Neuronal stem cell (in vitro differentiated cells): Measurements from ENCODE around the gene RSBN1.

Source experiments
- DNase-seq: peaks from one replicate; pipeline ENCODE4 v3.0.0-alpha.2; 2013; ENCODE audit warnings: low spot score
- H2AFZ ChIP-seq: one replicate; pipeline ENCODE4 v1.6.1; 2013; ENCODE audit warnings: mild to moderate bottlenecking, low read length, inconsistent platforms
- H2AK5ac ChIP-seq: 2 replicates; pipeline ENCODE4 v1.6.1; 2013; ENCODE audit warnings: low read depth, mild to moderate bottlenecking, inconsistent platforms, low read length, moderate library complexity, mixed read lengths
- H2BK120ac ChIP-seq: 2 replicates; pipeline ENCODE4 v1.6.1; 2013; ENCODE audit warnings: low read depth, mild to moderate bottlenecking, inconsistent platforms, low read length, moderate library complexity, mixed read lengths
- H2BK12ac ChIP-seq: one replicate; pipeline ENCODE4 v1.6.1; 2013; ENCODE audit warnings: low read length, inconsistent platforms
- H2BK15ac ChIP-seq: 2 replicates; pipeline ENCODE4 v1.6.1; 2013; ENCODE audit warnings: mild to moderate bottlenecking, low read length, inconsistent platforms, mixed read lengths
- H2BK5ac ChIP-seq: one replicate; pipeline ENCODE4 v1.6.1; 2013; ENCODE audit warnings: inconsistent platforms, mild to moderate bottlenecking, low read length, moderate library complexity
- H3K14ac ChIP-seq: one replicate; pipeline ENCODE4 v1.6.1; 2013; ENCODE audit warnings: low read length, inconsistent platforms
- H3K18ac ChIP-seq: 2 replicates; pipeline ENCODE4 v1.6.1; 2013; ENCODE audit warnings: low read length, inconsistent platforms
- H3K23ac ChIP-seq: 2 replicates; pipeline ENCODE4 v1.6.1; 2013; ENCODE audit warnings: low read depth, mild to moderate bottlenecking, mixed read lengths, low read length, inconsistent platforms; ENCODE audit not compliant: poor library complexity
- H3K27ac ChIP-seq: replicated peaks from 3 replicates; pipeline ENCODE4 v1.5.1; 2013; ENCODE audit warnings: low read length, inconsistent platforms
- H3K27me3 ChIP-seq, 3 experiments: 2 replicates each; pipeline ENCODE4 v1.6.1; 2013; ENCODE audit warnings: low read length in 3 of 3, mild to moderate bottlenecking in 2 of 3, inconsistent platforms in 1 of 3, low read depth in 1 of 3, mixed read lengths in 1 of 3, moderate library complexity in 1 of 3; ENCODE audit not compliant: control insufficient read depth in 3 of 3, insufficient read depth in 3 of 3
- H3K36me3 ChIP-seq, 2 donors: replicated peaks in 1 of 2; 2 replicates each; pipeline ENCODE4 v1.6.1; 2013; ENCODE audit warnings: low read length in 2 of 2; ENCODE audit not compliant: control insufficient read depth in 2 of 2, insufficient read depth in 2 of 2
- H3K4ac ChIP-seq: 2 replicates; pipeline ENCODE4 v1.6.1; 2013; ENCODE audit warnings: inconsistent platforms, mild to moderate bottlenecking, low read length, moderate library complexity
- H3K4me1 ChIP-seq, 2 donors: 1 replicate in 1 of 2; 2 replicates in 1 of 2; pipeline ENCODE4 v1.6.1; 2013; ENCODE audit warnings: low read length in 2 of 2, low read depth in 1 of 2; ENCODE audit not compliant: control insufficient read depth in 2 of 2, insufficient read depth in 1 of 2
- H3K4me2 ChIP-seq: one replicate; pipeline ENCODE4 v1.6.1; 2013; ENCODE audit warnings: mild to moderate bottlenecking, low read length, inconsistent platforms; ENCODE audit not compliant: insufficient read depth, poor library complexity, severe bottlenecking
- H3K4me3 ChIP-seq, 2 donors: 2 replicates each; pipeline ENCODE4 v1.5.1; 2013; ENCODE audit warnings: low read length in 2 of 2, mild to moderate bottlenecking in 2 of 2, inconsistent platforms in 1 of 2, moderate library complexity in 1 of 2
- H3K79me1 ChIP-seq: one replicate; pipeline ENCODE4 v1.6.1; 2013; ENCODE audit warnings: low read depth, mild to moderate bottlenecking, inconsistent platforms, low read length, moderate library complexity
- H3K9ac ChIP-seq: one replicate; pipeline ENCODE4 v1.6.1; 2013; ENCODE audit warnings: mild to moderate bottlenecking, low read depth, low read length, inconsistent platforms; ENCODE audit not compliant: poor library complexity
- H3K9me3 ChIP-seq, 2 donors: replicated peaks in 1 of 2; 2 replicates each; pipeline versions ENCODE3 to v1.6.1; 2013; ENCODE audit warnings: low read length in 2 of 2, mild to moderate bottlenecking in 2 of 2, inconsistent platforms in 1 of 2, low read depth in 1 of 2, mixed read lengths in 1 of 2, moderate library complexity in 1 of 2; ENCODE audit not compliant: control insufficient read depth in 2 of 2, insufficient read depth in 1 of 2
- H4K8ac ChIP-seq: one replicate; pipeline ENCODE4 v1.6.1; 2013; ENCODE audit warnings: low read depth, mild to moderate bottlenecking, inconsistent platforms, low read length, moderate library complexity
- H4K91ac ChIP-seq: one replicate; pipeline ENCODE4 v1.6.1; 2013; ENCODE audit warnings: low read length, low read depth, mild to moderate bottlenecking, inconsistent platforms; ENCODE audit not compliant: poor library complexity
- WGBS, 2 donors: extraction: QIAGEN DNeasy Blood & Tissue Kit; methylation state at CpG; one replicate each; pipeline ENCODE4 v1.1.7; 2013; ENCODE audit warnings: missing lambda C conversion rate in 2 of 2, mixed read lengths in 1 of 2; ENCODE audit not compliant: insufficient read length in 2 of 2, insufficient replicate concordance in 1 of 2; ENCODE audit errors: extremely low coverage in 2 of 2; 5-methylcytosine and 5-hydroxymethylcytosine counted together

The RSBN1 gene

DNA sequence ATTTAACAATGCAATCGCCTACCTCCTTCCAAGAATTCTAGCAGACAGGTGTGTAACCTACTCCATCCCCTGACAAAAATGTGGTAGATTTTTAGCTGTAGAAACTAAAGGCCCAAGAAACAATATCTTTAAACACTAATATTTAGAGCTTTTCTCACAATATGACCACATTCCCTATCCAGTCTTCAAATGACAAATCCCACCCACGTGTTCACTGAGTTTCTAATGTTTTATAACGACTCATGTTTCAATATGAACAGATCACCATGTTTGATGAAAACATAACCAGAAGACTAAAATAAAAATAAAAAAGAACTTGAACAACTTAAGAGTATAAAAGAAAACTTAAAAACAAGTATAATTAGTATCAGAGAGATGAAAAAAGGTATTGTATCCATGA lies 24.6 kb downstream of the RSBN1 start:
- Histone ChIP-seq H3K4me2 (no peak overlapping the region), H3K9me3 (peaks cover 0 to 8% of the 10 kb centered on the region in 2 donors), H3K4ac (no peak overlapping the region), H2AFZ (no peak overlapping the region), H4K91ac (no peak overlapping the region), H3K18ac (no peak overlapping the region), H2BK5ac (no peak overlapping the region), H4K8ac (no peak overlapping the region), H3K4me3 (no peak overlapping the region), H2AK5ac (no peak overlapping the region), H3K27ac (no peak overlapping the region), H3K79me1 (no peaks in the 10 kb centered on the region), H3K36me3 (peaks cover 0 to 48% of the 10 kb centered on the region in 2 donors), H3K4me1 (peaks cover 0 to 4% of the 10 kb centered on the region in 2 donors), H2BK120ac (no peak overlapping the region), H3K14ac (no peak overlapping the region), H3K9ac (no peak overlapping the region), H3K23ac (no peak overlapping the region), H2BK12ac (no peak overlapping the region), H2BK15ac (no peak overlapping the region), H3K27me3 (no peaks in the 10 kb centered on the region)
- whole genome bisulfite sequencing, 2 donors: no CpG with 5 or more reads among the region's 3 CpGs
- DNase-seq: no peak

GRCh38 chr1:113786069-113786468 lies 26.2 kb downstream of the RSBN1 start:
- H3K23ac ChIP-seq: no peak overlapping the region
- H3K18ac ChIP-seq: no peak overlapping the region
- no peak overlapping the region for H2AFZ ChIP-seq
- no peaks in the 10 kb centered on the region for H3K27me3 ChIP-seq
- H2BK12ac ChIP-seq: no peak overlapping the region
- no CpG with 5 or more reads among the region's 1 CpG for WGBS, 2 donors
- H3K79me1 ChIP-seq: no peaks in the 10 kb centered on the region
- H2BK5ac ChIP-seq: no peak overlapping the region
- peaks cover 0 to 4% of the 10 kb centered on the region in 2 donors for H3K4me1 ChIP-seq
- H3K27ac ChIP-seq: no peak overlapping the region
- DNase-seq: no peak
- no peak overlapping the region for H4K91ac ChIP-seq
- H3K4ac ChIP-seq: no peak overlapping the region
- H3K4me2 ChIP-seq: no peak overlapping the region
- no peak overlapping the region for H2AK5ac ChIP-seq
- H2BK15ac ChIP-seq: no peak overlapping the region
- H3K14ac ChIP-seq: no peak overlapping the region
- peaks cover 0 to 43% of the 10 kb centered on the region in 2 donors for H3K36me3 ChIP-seq
- H3K9me3 ChIP-seq: peaks cover 0 to 8% of the 10 kb centered on the region in 2 donors
- H2BK120ac ChIP-seq: no peak overlapping the region
- no peak overlapping the region for H4K8ac ChIP-seq
- no peak overlapping the region for H3K9ac ChIP-seq
- H3K4me3 ChIP-seq: no peak overlapping the region

- peaks cover 0 to 4% of the 10 kb centered on the region in 2 donors for H3K4me1 ChIP-seq
- no peak overlapping the region for H2AFZ ChIP-seq
- peaks cover 0 to 6% of the 10 kb centered on the region in 2 donors for H3K9me3 ChIP-seq
- H3K14ac ChIP-seq: no peak overlapping the region
- H4K8ac ChIP-seq: no peak overlapping the region
- H2BK5ac ChIP-seq: no peak overlapping the region
- no peak overlapping the region for H2BK120ac ChIP-seq
- no peak for DNase-seq
- H3K36me3 ChIP-seq: peaks cover 0 to 28% of the 10 kb centered on the region in 2 donors
- no peak overlapping the region for H3K27ac ChIP-seq
- WGBS, 2 donors: no CpG with 5 or more reads among the region's 5 CpGs
- no peak overlapping the region for H2AK5ac ChIP-seq
- H3K4ac ChIP-seq: no peak overlapping the region
- H3K9ac ChIP-seq: no peak overlapping the region
- no peak overlapping the region for H3K4me3 ChIP-seq
- H2BK12ac ChIP-seq: no peak overlapping the region
- H2BK15ac ChIP-seq: no peak overlapping the region
- no peak overlapping the region for H3K18ac ChIP-seq
- no peak overlapping the region for H4K91ac ChIP-seq
- no peak overlapping the region for H3K4me2 ChIP-seq
- H3K27me3 ChIP-seq: no peaks in the 10 kb centered on the region
- H3K23ac ChIP-seq: no peak overlapping the region
- H3K79me1 ChIP-seq: no peaks in the 10 kb centered on the region
These were observed 28.0 kb downstream of the RSBN1 start for GRCh38 chr1:113784104-113784779.

DNA sequence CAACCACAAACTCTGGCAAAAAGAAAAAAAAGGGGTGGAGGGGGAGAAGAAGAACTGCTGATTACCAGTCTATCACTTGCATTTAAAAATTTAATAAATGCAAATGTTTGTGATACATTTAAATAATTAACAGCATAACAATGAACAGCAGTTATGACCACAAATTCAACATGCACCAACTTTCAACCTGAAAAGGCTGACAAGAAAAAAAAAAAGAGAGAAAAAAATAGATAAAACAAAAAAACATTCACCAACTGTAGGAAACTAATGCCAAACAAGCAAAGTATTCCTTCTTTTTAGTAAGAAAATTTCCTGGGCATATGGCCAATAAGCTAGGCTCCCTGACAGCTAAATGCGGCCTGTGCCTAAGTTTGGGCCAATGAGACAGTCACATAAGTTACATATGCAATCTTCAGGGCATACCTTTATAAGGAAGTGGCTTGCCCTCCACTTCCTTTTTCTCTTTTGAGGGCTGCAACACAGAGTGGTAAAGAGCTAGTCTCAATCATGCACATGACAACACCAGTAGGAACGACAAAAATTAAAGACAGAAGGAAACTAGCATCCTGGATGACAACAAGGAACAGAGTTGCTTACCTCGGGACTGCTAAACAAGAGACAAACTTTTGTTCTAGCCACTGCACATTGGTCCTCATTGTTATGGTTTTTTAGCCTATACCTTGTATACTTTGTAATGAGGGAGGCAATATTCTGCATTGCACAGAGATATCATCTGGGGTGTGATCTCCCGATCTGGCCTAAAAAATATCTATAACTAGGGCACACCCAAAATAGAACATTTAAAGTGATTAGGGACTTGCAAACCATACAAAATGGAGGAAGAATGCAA lies 28.8 kb downstream of the RSBN1 start:
- H3K27me3 ChIP-seq: no peaks in the 10 kb centered on the region
- H3K36me3 ChIP-seq: peaks cover 0 to 20% of the 10 kb centered on the region in 2 donors
- no peaks in the 10 kb centered on the region for H3K9me3 ChIP-seq
- H3K4me1 ChIP-seq: peaks cover 0 to 2% of the 10 kb centered on the region in 2 donors
- no peak overlapping the region for H2AK5ac ChIP-seq
- no peaks in the 10 kb centered on the region for H3K79me1 ChIP-seq
- H3K23ac ChIP-seq: no peak overlapping the region
- H3K4me3 ChIP-seq: no peak overlapping the region
- no peak overlapping the region for H3K18ac ChIP-seq
- WGBS, 2 donors: no CpG with 5 or more reads among the region's 4 CpGs
- no peak overlapping the region for H3K14ac ChIP-seq
- no peak overlapping the region for H2BK15ac ChIP-seq
- no peak for DNase-seq
- no peak overlapping the region for H2BK5ac ChIP-seq
- no peak overlapping the region for H2BK12ac ChIP-seq
- H3K4ac ChIP-seq: no peak overlapping the region
- H3K4me2 ChIP-seq: no peak overlapping the region
- no peak overlapping the region for H2AFZ ChIP-seq
- H4K8ac ChIP-seq: no peak overlapping the region
- H3K27ac ChIP-seq: no peak overlapping the region
- H3K9ac ChIP-seq: no peak overlapping the region
- H2BK120ac ChIP-seq: no peak overlapping the region
- H4K91ac ChIP-seq: no peak overlapping the region
